ENCODE data around the gene CFAP54.

Gene CFAP54

DNA sequence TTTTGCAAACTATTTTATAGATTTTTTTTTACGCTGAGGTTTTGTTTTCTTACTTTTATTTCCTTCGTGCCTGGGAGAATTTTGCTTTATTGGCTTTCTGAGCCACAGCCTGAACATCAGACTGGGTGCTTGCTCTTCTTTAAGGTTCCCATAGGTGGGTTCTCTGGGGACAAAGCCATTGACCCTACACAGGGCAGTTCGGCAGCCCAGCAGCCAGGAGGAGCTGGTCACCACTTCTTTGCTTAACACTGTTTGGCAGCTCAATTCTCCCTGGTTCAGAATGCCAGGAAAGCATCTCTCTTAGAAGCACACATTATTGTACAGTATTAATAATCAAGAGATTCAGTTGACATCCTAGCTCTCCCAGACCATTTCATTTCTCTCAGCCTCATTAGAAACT, 276.9 kb downstream of the CFAP54 start:
- no peak for DNase-seq (ENCODE audit: low spot score)
- no peak for TF ChIP-seq CTCF (IDR thresholded peaks at IDR 0.05; ENCODE audit: extremely low read depth, missing control alignments)

- DNase-seq (ENCODE audit: low spot score) = no peak
These were observed 280.0 kb downstream of the CFAP54 start for GRCh38 chr12:96769400-96769799.

DNA sequence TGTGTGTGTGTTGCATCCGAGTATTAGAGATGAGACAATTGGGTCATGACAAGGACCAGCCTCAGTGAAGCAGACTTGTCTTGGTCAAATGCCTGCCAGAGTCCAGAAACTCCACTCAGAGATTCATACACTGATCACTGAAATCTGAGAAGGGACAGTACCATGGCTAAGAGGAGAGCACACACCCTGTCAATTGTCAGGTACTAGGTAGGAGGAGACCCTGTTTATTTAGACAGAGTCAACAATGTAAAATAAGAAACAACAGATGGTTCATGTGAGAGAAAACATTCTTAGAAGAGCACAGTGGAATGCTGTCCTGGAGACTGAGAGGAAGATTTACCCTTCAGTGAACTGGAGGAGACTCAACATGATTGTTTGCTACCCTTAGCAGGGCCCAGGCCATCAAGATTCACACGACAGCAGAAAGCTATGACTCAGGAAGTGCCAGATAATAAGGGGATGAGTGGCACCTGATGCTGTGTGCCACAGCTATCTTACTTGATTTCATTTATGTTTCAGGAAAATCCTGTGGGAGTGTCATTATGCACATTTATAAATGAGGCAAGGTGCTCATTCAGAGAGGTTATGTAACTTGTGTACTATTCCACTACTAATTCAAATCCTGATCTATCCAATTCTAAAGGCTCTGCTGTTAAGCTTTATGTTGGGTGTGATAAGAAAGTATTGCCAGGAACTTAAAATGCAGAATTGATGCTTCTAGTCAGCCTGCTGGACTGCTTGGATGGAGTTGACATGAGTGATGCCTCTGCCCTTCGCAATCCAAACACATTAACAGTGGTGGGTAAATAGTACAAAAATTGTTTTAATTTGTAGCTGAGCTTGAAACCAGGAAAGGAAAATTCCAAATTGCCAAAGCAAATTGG, 281.1 kb downstream of the CFAP54 start:
- TF ChIP-seq CTCF (IDR thresholded peaks at IDR 0.05; ENCODE audit: extremely low read depth, missing control alignments) = no peak
- DNase-seq (ENCODE audit: low spot score) = no peak

More at GRCh38 chr12:96769400-96769799, 280.0 kb downstream of the CFAP54 start:
- no peak for TF ChIP-seq CTCF (IDR thresholded peaks at IDR 0.05; ENCODE audit: extremely low read depth, missing control alignments)

DNA sequence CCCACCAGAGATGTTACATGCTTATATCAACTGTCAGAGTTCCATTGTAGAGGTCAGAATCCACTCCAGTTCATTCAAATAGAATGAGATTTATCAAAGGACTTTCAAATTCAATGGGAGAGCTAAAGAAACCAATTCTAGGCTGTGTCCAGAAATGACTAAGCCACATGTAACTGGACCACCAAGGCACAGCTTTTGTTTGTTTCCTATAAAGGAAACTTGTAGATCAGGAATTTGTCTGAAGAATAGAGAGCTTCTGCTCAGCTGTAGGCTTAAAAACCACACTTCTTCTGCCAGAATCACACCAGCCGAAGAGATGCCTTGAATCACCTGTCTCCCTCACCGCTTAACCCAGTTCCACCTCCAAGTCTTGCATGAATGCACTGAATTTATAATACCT, 283.7 kb downstream of the CFAP54 start:
- no peak for DNase-seq (ENCODE audit: low spot score)
- TF ChIP-seq CTCF (IDR thresholded peaks at IDR 0.05; ENCODE audit: extremely low read depth, missing control alignments) = no peak

GRCh38 chr12:96774496-96775256, 285.3 kb downstream of the CFAP54 start:
- no peak for TF ChIP-seq CTCF (IDR thresholded peaks at IDR 0.05; ENCODE audit: extremely low read depth, missing control alignments)
- no peak for DNase-seq (ENCODE audit: low spot score)

DNA sequence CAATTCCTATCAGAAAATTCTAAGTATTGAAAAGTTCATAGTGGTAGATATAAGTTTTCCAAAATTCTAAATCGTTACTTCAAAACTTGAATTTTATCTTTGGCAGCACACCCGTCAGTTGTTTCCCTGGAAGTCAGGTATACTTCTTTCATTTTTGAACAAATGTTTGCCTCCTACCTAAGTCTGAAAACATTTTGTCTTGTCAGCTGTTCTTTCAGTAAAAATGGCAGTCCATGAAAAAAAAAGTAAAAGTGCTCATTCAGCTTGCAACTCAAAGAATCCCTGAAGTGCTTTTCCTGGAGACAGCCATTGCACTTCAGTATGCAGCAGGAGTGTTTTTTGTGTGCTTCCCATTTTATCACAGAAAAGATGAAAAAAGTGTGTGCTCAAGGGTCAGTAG, 287.5 kb downstream of the CFAP54 start:
- no peak for TF ChIP-seq CTCF (IDR thresholded peaks at IDR 0.05; ENCODE audit: extremely low read depth, missing control alignments)
- DNase-seq (ENCODE audit: low spot score) = no peak

- DNase-seq (ENCODE audit: low spot score) = no peak
- TF ChIP-seq CTCF (IDR thresholded peaks at IDR 0.05; ENCODE audit: extremely low read depth, missing control alignments) = no peak
These were observed 291.0 kb downstream of the CFAP54 start for GRCh38 chr12:96780330-96780729.

Measured in GM20000 (cell line).